ENCODE data around the gene MFSD6L.
A peak's percentile ranks its signal among the peaks of the same experiment; 100 is the strongest.

Gene MFSD6L

DNA sequence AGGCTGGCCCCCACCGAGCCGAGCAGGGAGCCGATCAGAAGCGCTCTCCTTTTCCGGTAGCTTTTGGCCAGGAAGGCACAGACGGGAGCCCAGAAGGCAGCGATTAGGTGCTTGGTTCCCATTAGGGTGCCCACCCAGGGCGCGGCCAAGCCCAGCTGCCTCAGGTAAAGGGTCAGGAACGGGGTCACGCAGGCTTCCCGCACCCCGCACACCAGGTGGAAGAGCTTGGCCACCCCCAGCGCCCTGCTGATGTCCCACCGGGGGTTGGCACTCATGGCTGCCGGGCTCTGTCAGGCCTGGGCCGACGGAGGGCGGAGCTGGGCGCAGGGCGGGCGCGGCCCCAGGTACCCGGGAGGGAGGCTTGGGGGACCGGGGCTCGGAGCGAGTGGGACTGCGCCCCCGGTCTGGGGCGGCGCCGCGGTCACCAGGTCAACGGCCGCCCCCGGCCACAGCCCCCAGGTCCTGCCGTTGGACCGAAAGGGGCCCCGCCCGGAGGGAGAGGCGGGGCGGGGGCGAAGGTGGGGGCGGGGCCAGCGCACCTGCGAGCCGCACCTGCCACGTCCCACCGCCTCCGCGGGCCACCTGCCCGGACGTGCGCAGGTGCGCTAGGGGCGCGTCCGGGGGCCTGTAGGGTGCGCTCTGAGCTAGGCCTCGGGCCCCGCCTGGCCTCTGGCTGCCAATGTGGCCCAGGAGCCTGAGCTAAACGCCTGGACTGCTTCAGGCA lies at the start of gene MFSD6L:
TSS of gene MFSD6L (minus strand) at position 520 of the 724 bp plus-strand sequence. CDS start at position 275, 245 bp downstream.
- no peak for DNase-seq

- DNase-seq = no peak
Measured at GRCh38 chr17:8847891-8848290, 48.7 kb upstream of the MFSD6L start.

GRCh38 chr17:8846768-8847211 lies 47.6 kb upstream of the MFSD6L start:
- DNase-seq = no peak

- no peak for DNase-seq
Measured at GRCh38 chr17:8844229-8845218, 45.4 kb upstream of the MFSD6L start.

DNA sequence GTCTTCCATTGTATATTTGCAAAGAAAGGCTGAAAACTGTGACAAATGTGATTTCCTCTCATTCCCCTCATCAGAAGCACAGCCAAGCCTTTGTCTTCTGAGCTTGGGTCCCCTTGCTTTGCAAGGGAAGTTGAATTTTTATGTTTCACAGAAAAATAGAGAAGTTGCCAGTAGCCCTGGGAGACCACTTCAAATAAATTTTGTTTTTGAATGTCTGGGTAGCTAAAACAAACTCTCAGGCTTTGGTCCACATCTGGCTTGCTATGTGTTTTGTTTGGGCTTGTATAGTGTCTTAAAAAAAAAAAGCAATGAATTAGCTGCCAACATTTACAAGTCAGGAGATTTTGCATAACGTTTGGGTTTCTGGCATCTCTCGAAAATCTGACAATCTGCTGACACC lies 44.2 kb upstream of the MFSD6L start:
- DNase-seq = no peak

DNA sequence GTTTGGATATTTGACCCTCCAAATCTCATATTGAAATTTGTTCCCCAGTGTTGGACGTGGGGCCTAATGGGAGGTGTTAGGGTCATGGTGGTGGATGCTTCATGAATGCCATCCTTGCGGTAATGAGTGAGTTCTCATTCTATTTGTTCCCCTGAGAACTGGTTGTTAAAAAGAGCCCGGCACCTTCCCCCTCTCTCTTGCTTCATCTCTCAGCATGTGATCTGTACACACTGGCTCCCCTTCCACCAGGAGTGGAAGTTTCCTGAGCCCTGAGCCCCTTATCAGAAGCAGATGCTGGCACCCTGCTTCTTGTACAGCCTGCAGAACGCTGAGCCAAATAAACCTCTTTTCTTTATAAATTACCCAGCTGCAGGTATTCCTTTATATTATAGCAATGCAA lies 42.7 kb upstream of the MFSD6L start:
- no peak for DNase-seq

DNA sequence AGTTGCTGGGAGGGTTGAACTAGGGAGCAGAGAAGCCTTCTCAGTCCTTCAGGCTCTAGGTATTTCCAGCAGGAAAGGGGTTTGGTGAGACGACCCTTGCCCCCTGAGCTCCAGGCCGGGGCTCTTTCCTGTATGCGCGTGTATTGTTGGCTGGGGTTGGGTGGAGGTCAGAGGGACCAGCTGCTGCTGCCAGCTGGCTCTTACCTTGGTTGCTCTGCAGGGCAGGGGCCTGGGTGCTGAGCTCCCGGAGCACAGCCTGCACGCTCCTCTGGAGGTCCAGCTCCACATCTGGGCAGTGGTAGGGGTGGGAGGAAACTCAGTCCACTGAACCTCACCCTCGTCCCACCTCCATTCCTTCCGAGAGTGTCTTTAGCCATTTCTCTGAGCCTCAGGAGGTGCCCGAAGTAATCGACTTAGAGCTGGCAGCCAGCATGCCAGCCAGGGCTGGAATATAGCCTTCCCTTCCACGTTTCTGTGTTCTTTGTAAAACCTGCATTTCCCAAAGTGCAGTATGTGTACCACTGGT lies 40.3 kb upstream of the MFSD6L start:
- no peak for DNase-seq

GRCh38 chr17:8838551-8839095 lies 39.5 kb upstream of the MFSD6L start:
- DNase-seq = no peak

DNA sequence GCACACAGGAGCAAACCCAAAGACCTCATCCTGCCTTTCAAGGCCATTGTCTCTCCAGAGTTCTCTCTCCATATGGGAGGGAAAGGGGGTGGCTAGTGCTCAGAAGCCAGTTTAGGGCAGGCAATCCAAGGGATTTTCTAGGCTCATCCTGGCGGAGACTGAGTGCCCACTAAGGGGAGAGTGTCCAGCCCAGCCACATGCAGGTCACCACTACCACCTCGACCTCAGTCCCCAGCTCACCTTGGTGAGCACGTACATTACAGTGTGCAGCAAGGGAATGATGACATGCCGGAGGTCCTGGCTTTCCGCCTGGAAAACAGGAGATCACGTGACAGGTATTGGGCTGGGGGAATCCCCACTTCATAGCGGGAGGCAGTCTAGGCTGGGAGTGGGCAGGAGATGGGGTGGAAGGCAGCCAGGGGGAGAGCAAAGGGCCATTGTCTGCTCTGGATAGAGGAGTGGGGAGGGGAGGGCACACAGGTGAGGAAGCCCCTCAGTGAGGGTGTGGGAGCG lies 38.5 kb upstream of the MFSD6L start:
- no peak for DNase-seq

- no peak for DNase-seq
Measured at GRCh38 chr17:8836821-8837562, 37.8 kb upstream of the MFSD6L start.

DNA sequence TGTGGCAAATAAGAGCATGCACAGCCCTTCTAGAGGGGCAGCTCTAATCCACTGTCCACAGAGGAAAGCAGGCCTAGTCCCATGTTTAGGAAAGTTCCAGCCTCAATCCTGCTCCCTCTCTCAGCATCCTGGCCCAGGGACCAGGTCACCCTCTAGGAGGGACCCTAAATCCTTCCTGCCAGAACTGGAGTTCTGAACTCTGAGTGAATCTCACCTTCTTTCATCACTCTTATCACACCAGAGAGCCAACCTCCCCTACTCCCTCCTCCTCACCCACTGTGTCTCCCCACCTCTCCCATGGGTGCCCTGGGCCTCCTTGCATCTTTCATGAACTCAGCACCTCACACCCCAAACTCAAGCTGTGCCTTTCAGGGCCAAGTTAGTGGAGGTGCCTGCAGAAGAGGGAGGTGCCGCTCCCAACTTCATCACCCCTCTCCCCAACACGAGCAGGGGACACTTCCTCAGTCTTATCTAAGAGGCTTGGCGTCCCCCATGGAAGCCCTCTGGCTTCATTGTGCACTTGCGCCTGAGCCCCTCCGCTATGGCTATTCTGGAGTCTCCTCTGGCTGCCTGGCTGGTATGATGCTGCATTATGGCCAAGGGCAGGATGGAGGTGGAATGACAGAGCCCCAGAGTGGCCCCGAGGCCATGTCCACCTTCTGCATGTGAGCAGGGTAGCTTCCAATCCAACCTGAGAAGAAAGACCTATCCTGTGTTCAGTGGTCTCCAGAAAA lies 36.6 kb upstream of the MFSD6L start:
- DNase-seq = no peak

DNA sequence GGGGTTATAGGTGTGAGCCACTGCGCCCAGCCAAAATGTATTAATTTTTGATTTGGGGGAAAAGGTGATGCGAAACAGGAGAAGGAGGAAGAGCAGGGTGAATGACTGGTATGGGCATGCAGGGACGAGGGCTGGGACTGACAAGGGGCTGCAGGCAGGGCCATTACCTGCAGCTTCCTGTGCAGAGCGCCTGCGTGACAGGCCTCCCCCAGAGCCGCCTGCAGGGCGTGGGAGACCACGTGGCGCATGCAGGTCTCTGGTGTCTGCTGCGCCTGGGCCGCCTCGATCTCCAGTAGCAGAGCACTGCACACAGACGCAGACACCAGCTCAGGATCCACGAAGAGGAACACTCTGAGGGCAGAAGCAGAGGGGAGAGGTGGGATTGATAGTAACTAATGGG lies 35.9 kb upstream of the MFSD6L start:
- no peak for DNase-seq

DNA sequence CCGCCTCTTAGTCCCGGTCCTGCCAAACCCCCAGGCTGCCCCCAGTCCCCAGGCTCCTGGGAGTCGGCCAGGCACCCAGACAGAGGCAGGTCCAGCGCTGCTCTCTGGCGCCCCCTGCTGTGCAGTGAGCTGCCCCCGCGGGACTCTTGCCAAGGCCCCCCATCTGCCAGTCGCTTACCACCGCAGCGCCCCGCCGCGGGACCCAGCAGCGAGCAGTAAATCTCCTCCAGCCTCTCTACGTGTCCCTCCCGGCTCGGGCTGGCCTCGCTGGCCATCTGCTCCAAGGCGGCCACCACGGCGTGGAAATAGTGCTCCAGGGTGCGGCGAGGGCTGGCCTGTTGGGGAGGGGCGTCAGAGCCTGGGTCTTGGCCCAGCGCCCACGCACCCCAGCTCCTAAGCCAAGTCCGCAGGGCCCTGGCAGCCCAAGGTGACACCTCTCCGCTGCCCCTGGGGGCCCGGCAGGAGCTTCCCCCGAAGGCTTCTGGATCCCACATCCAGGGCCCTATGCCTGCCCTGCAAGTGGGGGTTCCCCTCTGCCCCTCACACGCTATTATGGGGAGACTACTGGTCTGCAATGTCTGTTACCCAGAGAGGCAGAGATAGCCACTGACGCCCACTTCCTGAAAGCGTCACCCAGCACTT lies 33.7 kb upstream of the MFSD6L start:
- DNase-seq = peak; percentile 4

- no peak for DNase-seq
Measured at GRCh38 chr17:8831234-8831849, 32.2 kb upstream of the MFSD6L start.

DNA sequence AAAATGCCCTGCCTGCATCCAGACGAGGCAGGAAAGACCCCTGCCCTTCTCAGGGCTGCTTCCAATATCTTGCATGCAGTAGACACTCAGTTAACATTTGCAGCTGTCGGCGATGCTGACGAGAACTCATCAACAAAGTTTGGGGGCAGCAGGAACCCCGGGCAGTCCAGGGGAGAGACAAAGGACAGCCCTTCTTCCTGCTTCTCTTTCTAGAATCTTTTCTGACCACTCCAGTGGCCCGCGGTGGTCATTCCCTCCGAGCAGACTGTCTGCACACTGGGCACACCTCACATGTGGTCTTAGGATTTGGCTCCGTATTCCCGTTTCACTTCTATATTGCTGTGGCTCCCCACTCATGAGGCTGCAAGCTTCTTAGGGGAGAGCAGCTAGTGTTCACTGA lies 31.0 kb upstream of the MFSD6L start:
- DNase-seq = no peak

- no peak for DNase-seq
Measured at GRCh38 chr17:8829036-8829941, 30.1 kb upstream of the MFSD6L start.

- DNase-seq = no peak
Measured at GRCh38 chr17:8828517-8828875, 29.3 kb upstream of the MFSD6L start.

DNA sequence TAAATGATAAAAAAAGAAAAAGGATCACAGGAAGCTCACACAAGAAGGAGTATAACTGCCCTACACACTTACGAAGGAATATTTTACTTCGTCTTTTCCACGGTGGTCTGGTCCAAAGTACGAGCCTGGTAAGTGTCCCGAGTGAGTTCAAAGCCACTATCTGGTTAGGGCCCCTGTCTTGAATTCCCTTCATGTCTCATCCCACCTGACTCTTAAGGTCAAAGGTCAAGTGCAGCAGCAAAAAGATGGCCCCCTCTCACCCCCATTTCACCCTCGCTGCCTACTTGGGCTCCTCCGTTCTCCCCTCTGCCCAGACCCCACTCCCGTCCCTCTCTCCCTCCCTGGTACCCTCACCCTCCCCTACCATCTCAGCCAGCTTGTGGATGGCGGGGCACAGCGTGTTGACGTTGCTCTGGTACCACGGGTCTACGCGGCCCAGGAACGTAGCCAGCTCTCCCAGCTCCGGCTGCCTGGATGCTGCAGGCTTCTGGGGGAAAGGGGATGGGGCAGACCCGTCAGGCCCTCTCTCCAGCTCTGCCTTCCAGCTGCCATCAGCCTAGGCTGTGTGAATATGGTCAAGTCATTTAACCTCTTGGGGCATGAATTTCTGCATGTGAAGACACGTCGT lies 27.8 kb upstream of the MFSD6L start:
- no peak for DNase-seq

- no peak for DNase-seq
Measured at GRCh38 chr17:8825802-8826201, 26.6 kb upstream of the MFSD6L start.

All from stimulated activated naive CD4-positive, alpha-beta T cell treated with Interleukin-2 at 50 U/mL for 16 hours (primary cell).